GM18507 (cell line): ENCODE data around the gene FAH.
A peak's percentile ranks its signal among the peaks of the same experiment; 100 is the strongest.
"Not testable (repeated sequence)": the region's sequence is repeated elsewhere in the genome, so short reads cannot be mapped to it uniquely, and the experiment has no call there.

Experiments
- DNase-seq: peaks from one replicate; pipeline ENCODE4 v3.0.0; 2011; ENCODE audit warnings: low read depth; ENCODE audit not compliant: insufficient read length; ENCODE audit errors: extremely low spot score
- FAIRE-seq: peaks from 2 replicates; lab custom pipeline; 2011; peaks lifted over from hg19 to GRCh38; lab: Jason Lieb, UNC

The FAH gene

DNA sequence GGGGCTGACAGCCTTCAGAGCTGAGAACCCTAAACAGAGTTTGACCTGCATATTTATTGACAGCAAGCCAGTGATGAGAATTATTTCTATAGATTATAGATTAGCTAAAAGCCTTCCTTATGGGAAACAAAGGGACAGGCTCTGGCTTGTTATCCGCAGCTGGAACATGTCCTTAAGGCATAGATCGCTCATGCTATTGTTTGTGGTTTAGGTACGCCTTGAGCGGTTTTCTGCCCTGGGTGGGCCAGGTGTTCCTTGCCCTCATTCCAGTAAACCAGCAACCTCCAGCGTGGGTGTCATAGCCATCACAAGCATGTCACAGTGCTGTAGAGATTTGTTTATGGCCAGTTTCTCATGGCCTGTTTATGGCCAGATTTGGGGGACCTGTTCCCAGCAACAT is 10.2 kb upstream of the FAH start:
- FAIRE-seq = no peak
- no peak for DNase-seq

DNA sequence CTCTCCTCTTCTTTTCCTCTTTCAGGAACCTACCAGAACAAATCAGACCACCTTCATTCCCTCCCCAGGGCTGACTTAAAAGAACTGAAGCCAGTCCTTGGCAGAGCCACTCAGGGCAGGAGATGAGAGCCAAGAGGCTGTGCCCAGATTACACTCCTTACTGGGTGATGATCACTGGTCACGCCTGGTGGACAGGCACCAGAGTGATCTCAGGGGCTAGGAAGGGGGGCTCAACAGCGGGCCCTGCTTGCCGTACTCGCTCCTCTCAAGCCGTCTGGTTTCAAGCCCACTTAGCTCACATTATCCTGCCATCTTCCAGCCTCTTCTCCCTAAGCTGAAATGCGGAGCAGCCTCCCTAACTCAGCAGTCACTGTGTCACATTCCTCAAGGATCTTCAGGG is 1.7 kb upstream of the FAH start:
- FAIRE-seq (no peak), DNase-seq (no peak)

DNA sequence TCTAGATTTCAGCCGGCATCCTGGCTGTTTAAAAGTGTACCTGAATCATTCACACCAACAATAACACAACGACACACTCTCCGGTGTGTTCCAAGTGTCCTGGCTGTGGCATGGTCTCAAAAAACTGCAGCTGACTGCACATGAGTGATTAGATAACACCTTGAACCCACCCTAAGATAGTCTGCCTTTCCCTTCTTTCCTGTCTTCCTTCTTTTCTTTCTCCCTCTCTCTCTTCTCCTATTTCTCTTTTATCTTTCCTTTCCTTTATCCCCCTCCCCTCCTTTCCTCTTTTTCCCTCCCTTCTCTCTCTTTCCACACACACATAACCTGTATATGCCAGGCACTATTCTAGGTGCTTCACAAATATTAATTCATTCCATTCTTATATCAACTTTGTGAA is 1.2 kb upstream of the FAH start:
- no peak for FAIRE-seq
- no peak for DNase-seq

DNA sequence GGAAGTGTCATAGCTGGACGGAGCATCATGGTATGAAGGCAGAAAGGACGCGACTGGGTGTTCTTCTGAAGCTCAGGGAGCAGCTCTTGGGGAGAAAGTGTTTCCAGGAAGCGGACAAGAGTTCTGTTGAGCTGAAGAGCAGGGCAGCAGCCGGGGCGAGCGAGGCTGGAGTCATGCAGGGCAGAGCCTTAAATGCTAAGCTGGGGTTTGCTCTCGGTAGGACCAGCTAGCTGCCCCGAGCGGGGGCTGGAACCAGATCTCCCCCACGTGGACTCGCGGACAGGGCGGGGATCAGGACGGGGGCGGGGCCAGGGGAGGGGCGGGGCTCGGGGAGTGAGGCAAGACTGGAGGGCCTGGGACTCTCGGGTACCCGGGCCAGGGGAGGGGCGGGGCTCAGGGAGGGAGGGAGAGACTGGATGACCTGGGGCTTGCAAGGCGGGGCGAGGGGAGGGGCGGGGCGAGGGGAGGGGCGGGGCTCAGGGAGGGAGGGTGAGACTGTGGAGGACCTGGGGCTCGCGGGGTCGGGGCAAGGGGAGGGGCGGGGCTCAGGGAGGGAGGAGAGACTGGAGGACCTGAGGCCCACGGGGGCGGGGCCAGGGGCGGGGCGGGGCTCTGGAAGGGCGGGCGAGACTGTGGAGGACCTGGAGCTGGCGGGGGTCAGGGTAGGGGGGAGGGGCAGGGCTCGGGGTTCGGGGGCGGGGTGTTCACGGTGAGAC is 461 bp upstream of the FAH start:
- peak; percentile 93 for DNase-seq
- peak; percentile 62 for FAIRE-seq

DNA sequence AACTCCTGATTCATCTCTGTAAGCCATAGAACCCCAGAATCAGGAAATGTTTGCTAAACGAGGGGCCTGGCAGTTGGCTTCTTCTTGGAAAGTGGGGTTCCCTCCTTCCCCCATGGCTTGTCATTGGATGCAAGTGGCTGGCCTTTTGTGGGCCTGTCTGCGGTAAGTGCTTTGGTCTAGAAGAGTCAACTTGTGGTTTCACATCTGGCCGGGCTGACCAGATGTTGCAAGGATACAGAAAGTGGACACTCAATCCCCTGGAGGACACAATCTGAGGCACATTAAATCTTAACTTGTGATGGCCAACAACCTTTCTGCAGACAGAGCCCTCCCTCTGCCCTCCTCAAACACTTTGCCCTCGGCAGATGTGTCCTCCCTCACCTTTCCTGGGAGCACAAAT is 1.1 kb downstream of the FAH start:
- FAIRE-seq (no peak), DNase-seq (no peak)

DNA sequence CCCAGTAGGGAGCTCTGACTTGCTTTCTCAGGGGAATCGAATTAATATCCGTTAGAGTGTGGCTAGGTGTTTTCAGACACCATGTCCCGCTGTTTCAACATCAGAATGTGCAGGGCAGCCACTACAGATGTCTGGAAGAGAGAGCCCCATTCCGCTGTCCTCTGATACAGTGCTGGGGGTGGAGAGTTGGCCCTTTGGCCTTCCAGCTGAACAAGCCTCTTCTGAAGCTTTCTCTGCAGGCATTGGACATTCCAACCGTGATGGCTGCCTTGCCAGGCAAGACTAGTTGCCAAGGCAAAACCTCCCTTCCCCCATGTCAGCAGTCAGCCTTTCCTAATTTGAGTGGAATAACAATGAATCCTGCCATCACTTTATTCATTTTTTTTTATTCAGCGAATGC is 1.5 kb downstream of the FAH start:
- FAIRE-seq = no peak

DNA sequence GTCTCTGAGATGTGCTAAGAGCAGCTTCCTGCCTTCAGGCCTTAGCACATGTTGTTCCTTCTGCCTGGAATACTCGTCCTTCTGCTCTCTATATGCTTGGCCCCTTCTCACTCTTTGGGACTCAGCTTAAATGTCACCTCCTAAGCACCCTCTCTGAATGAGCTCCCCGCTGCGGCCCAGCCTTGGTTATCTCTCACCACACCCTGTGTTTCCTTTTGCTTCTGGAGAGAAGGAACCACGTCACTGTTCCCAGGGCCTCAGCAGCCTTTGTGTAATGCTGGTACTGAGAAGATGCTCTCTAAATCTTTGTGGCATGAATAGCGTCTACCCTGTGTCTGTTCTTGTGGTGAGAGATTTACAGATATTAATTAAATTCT is 2.2 kb downstream of the FAH start:
- DNase-seq (no peak), FAIRE-seq (no peak)

More for the DNA sequence above, 1.5 kb downstream of the FAH start:
- no peak for DNase-seq

DNA sequence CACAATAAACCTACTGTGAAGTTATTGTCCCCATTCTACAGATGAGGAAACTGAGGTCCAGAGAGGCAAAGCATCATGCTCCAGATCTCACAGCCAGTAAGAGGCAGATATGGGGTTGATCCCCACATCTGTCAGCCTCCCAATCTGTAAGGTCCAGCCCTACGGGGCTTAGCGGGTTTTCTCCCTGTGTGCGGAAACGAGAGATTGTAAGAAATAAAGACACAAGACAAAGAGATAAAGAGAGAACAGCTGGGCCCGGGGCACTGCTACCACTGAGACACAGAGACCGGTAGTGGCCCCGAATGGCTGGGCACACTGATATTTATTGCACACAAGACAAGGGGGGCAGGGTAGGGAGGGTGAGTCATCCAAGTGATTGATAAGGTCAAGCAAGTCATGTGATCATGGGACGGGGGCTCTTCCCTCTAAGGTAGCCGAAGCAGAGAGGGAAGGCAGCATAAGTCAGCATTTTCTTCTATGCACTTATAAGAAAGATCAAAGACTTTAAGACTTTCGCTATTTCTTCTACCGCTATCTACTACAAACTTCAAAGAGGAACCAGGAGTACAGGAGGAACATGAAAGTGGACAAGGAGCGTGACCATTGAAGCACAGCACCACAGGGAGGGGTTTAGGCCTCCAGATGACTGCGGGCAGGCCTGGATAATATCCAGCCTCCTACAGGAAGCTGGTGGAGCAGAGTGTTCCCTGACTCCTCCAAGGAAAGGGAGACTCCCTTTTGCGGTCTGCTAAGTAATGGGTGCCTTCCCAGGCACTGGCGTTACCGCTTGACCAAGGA is 2.8 kb downstream of the FAH start:
- not testable (repeated sequence) for FAIRE-seq, DNase-seq

DNA sequence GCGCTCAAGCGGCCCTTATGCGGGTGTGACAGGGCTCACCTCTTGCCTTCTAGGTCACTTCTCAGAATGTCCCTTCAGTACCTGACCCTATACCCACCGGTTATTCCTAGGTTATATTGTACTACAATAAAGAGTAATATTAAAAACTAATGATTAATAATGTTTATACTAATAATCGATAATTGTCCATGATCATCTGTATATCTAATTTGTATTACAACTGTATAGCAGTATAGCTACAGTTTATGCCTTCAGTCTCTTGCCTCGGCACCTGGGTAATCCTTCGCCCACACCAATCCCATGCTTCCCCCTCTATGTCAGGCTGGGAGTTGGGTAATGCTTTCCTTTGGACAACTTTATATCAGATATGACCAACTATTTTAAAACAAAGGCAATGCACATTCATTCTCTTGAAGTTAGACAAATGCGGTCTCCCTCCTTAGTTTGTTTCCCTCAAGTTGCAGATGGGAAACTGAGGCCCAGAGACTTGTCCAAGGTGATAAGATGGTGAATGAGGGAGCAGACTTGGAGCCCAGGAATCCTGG is 3.4 kb downstream of the FAH start:
- FAIRE-seq (no peak), DNase-seq (no peak)

DNA sequence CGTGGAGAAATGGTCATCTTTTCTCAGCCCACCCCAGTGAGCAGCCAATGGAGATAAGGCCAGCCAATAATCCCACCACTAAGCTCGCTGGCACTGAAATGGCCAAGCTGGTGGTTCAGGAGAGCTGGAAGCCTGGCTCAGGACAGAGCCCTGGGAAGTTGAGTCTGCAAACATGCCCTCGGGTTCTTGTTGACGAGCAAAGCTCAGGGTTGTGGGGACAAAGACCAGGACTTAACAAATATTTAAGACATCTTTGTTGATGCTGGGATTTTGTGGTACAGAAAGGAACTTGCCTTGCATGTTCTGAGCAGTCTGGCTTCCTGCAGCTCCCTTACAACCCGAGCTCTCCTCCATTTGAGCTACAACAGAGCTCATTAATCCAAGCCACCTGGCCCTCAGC is 4.4 kb downstream of the FAH start:
- FAIRE-seq (no peak), DNase-seq (no peak)

DNA sequence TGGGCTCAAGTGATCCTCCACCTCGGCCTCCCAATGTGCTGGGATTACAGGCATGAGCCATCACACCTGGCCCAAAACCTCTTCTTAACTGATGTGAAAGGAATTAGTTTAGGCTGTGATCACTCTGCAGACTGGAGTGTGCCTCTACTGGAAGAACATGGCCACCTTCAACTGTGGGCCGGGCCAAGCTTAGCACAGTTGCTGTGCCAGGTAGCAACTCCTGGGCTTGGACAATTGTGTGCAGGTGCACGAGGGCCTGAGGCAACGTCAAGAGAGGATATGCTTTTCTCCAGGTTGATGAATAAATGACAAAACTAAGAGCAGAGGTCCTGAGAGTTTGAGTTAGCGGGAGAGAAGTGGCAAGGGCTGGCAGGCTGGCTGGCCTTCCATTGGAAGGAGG is 6.5 kb downstream of the FAH start:
- DNase-seq = no peak
- no peak for FAIRE-seq

DNA sequence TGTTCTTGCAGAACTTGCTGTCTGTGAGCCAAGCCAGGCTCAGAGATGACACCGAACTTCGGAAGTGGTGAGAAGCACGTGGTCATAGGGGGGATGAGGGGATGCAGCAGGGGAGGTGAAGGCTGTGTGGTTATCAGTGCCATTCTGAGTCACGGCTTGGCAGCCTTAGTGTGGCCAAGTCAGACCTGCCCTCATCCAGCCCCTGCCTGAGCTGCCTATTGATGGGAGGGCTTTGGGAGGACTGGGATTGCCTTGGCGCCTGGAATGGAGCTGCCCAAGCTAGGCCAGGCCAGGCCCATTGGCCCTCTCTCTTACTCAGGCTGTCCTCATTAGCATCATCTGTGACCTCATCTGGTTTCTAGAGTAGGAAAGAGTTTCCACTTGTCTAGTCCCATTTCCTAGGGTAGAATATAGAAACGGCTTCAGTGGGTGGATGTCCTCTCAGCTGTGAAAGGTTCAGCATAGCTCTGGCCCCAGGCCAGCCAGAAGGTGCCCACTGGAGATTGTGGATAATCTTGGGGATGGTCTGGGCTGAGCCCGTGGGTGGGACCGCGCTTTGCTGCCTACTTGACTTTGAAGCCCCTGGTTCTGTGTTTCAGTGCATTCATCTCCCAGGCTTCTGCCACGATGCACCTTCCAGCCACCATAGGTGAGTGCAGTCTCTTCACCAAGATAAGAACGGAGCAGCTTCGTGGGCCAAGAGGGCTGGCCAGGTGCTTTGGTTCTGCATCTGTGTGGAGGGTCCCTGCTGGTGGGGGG is 7.2 kb downstream of the FAH start:
- DNase-seq = no peak
- peak; percentile 54 for FAIRE-seq

DNA sequence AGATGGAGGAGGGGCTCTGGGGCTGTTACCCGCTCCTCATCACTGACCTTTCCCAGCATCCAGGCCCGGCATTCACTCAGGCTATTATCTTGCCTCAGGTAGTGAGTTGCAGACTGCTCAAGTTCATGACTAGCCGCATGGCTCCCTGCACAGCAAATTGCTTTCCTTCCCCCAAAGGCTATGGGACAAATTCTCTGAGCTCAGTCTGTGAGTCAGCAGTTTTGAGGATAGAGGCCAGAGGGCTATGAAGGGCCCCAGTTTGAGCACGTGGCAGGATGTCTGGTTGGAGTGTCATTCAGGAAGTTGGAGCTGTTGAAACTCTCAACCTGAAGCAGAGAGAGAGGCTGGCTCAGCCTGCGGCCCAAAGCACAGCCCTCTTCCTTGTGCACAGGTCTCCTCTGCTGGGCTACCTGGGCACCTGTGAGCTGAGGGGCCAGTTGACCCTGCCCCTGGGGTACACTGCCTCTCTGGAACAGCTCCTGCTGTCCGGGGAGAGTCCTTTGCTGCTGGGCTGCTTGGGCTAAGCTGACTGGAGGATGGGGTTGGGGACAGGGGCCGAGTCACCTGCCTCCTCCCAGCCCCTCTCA is 7.9 kb downstream of the FAH start:
- FAIRE-seq (peak; percentile 83), DNase-seq (no peak)

DNA sequence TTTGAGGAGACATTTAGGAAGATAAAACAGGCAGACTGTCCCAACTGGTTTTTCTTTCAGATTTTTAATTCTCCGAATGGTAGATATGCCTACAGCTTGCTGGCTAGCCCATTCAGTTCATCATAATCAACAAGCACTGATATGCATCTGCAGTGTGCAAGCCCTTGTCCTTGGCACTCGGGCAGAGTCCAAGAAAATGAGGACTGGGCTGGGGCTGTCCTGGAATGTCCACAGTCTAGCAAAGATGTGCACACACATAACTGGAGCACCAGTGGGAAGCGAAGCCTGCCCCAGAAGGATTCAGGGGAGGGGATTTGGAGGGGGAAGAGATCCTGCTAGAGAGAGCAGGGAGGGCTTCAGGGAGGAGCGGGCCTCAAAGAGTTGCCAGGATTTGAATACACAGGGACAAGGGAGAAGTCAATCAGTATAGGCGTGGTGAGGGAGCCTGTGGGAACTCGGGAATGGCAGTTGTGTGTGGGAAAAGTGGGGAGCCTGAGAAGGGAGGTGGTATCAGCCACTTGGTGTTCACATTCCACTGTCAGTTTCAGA is 8.7 kb downstream of the FAH start:
- FAIRE-seq = no peak
- DNase-seq = no peak

DNA sequence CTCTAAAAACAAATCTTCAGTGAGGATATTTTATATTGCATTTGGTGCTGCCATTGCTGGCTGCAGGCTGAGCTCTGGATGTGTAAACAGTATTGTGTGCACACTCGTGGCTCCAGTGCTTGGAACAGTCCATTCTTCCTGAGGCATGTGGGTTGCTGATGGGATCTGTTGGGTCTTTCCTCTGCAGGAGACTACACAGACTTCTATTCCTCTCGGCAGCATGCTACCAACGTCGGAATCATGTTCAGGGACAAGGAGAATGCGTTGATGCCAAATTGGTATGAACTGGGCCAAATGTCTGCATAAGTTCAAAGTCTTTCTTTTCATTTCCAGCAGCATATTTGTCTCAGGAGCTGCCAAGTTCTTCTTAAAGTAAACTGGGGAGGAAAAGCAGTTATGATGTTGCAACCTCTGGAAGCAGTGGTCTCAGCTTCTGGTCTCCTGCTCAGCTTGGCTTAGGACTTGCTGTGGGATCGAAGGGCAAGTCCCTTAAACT is 9.3 kb downstream of the FAH start:
- DNase-seq = no peak
- FAIRE-seq = no peak

DNA sequence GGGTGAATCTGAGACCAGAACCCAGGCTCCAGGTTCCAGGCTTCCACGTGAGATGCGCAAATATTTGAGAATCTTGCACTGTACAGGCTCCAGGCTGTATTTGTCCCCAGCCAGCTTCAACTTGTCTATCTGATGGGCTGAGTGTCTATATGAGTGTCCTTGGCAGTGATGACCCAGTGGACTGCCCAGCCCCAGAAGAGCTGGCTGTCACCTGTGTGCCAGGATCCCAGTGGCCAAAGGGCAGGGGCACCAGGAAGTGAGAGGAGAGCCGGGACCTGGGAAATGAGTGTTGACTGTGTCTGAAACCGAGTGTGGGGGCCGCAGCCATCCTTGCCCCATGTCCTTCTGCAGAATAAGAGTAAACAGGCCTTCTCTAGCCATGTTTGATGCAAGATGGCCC is 10.4 kb downstream of the FAH start:
- DNase-seq (no peak), FAIRE-seq (no peak)

DNA sequence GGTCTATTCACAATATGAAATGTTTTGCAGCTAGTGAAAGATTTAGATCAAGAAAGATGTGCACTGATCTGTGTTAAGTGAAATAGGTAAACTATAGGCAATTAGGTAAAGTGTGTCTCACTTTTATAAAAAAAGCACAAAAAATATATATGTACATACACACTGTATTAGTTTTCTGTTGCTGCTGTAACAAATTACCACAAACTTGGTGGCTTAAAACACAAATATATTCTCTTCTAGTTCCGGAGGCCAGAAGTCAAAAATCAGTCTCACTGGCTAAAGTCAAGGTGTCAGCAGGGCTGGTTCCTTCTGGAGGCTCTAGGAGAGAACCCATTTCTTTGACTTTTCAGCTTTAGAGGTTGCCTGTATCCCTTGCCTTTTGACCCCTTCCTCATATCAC is 11.1 kb downstream of the FAH start:
- DNase-seq (no peak), FAIRE-seq (no peak)

DNA sequence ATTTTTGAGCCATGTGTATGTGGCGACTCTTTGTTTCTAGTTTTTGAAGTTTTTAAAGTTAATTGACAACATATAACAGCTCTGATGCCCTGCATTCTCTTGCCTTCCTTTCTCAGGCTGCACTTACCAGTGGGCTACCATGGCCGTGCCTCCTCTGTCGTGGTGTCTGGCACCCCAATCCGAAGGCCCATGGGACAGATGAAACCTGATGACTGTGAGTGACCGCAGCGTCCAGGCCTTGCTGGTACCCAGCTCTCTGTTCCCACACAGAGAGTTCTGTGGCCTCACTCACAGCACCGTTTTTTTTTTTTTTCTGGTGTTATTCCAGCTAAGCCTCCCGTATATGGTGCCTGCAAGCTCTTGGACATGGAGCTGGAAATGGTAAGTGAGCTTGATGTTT is 15.1 kb downstream of the FAH start:
- DNase-seq (no peak), FAIRE-seq (no peak)

DNA sequence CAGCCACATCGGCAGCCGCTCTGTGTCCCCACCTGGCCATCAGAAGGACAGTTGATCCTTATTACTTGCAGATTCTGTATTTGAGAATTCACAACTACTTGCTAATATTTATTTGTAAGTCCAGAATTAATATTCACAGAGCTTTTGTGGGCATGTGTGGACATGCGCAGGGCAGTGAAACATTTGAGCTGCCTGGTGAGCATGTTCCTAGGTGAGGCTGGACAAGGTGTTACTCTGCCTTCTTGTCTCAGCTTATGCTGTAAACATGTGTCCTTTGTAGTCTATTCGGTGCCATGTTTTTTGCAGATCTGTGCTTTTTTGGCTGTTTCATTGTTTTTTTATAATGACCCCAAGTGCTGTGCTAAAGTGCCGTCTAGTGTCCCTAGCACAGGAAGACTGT is 15.6 kb downstream of the FAH start:
- FAIRE-seq (no peak), DNase-seq (no peak)
